GM21619 (cell line): ENCODE data around the gene PCAT6.
"Not testable (repeated sequence)": the region's sequence is repeated elsewhere in the genome, so short reads cannot be mapped to it uniquely, and the experiment has no call there.

Source experiments
- ATAC-seq: cut with Tn5 transposase; IDR thresholded peaks from one replicate; pipeline ENCODE4 v1.9.1; 2021; ENCODE audit not compliant: unreplicated experiment

Gene PCAT6

DNA sequence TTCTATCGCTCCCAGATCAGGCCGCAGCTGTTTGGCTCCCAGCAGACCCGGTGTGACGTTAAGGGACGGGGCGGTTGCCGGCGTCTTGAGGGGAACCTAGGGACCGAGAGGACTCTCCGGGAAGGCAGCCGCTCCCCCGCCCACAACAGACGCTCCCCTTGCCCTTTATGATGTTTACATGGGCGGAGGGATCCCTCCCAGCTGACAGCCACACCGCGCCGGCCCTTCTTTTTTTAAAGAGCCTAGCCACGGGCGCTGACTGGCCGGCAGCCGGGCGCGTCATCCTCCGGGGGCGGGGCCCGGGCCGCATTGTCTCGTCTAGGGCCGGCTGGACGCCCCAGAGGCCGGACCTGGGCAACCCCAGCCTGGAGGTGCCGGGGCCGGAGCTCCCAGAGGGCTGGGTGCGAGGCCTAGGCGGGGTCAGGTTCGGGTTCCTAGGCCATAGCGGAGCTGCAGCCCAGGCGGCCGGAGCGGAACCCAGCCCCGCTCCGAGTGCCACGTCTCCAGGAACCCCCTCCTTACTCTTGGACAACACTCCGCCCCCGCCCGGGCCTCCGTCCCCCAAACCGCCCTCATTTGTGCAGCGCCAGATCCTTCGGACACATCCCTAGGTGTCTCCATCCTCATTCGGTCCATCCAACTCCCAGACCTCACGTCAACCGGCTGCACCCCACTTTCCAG, at the start of gene PCAT6:
TSS of gene PCAT6 (plus strand) at position 340 of the 681 bp plus-strand sequence.
- peak; percentile 72 for ATAC-seq

DNA sequence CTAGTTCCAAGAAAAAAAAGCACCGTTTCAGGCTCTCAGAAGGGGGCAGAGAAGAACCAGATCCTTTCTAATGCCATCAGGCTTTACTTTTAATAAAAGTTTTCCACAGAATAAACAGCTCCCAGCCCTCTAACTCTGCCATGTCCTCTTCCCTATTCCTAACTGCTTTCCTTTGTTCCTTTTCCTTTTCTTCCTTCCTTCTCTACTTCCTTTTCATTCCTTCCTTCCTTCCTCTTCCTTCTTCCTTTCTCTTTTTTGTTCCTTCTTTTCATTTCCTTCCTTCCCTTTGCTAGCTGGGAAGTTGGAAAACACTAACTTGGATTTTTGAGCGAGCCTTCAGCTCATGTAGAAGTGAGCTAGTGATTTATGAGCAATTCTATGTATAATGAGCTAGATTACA, 48.7 kb upstream of the PCAT6 start:
- no peak for ATAC-seq

DNA sequence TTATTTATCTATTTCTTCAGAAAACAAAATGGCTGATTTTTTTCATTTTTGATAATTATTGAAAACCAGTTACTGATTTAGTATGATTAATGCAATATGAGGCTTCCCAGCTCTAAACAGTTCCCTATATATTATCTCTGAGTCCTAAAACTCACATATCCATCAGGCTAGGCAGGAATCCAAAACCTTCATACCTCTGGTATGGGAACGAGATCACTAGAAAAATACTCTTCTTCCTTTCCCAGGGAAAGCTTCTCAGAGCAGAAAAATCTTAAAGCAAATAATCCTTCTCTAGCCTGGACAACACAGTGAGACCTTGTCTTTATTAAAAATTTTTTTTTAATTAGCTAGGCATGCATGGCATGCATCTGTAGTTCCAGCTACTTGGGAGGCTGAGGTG, 45.0 kb upstream of the PCAT6 start:
- ATAC-seq = no peak

DNA sequence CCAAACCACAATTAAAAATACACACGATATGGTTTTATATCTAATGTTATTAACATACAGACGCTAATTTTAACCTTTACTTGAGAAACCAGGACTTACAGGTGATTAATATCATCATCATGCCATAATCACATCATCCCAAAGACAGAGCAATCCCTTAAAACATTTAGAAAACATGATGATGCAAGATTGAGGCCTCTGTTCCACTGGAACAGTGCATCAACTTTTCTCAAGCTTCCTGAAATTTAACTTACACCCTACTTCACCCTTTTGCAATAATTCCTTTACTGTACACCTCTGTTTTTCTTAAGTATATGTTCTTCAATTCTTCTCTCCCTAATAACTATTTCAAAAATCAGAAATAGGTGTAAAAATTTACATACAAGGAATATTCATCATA, 40.6 kb upstream of the PCAT6 start:
- ATAC-seq = no peak

DNA sequence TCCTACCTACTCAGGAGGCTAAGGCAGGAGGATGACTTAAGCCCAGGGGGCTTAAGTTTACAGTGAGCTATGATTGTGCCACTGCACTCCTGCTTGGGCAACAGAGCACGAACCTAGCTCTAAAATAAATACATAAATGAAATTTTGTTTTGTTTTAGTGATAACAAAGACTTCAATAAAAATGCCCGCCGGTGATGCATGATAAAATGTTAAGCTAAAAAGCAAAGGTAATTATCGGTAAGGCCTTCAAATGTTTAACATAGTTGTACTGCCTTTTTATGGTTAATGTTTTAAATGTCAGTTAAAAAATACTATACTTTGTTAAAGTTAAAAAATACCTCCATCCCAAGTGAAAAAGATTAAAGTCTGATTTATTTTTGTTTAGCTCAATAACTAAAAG, 29.6 kb upstream of the PCAT6 start:
- no peak for ATAC-seq

- no peak for ATAC-seq
Observed at GRCh38 chr1:202786804-202787203, 23.9 kb upstream of the PCAT6 start.

GRCh38 chr1:202788800-202789199, 22.0 kb upstream of the PCAT6 start:
- no peak for ATAC-seq

GRCh38 chr1:202791077-202791747, 19.5 kb upstream of the PCAT6 start:
- ATAC-seq = no peak

DNA sequence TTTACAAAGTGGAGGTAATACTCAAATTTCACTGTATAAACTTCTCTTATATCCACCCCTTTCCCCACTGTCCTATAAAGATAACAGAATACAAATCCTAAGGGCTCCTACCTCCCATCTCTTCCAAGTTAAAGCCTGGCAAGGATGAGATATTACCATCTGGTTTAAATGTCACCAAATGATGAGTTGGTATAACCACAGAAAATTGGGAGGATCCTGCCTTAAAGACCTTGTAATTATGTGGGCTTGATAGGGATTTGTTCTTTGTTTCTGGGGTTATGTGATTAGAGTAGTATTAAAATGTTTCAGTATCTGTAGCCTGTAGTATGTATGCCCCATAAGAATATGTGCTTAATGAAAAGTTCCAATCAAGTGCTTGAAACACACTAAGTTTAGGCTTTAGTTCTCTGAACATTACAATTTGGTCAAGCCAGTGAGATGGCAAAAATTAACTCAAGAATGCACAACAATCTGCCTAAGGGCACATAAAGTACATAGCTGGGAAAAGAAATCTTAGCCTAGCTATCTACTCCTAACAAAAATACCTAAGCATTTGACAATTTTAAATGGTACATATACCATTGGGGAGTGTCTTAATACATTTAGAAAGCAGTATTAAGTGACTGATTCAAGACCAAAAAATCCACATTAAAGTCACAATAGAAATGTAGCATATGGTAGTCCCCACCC, 16.6 kb upstream of the PCAT6 start:
- no peak for ATAC-seq

DNA sequence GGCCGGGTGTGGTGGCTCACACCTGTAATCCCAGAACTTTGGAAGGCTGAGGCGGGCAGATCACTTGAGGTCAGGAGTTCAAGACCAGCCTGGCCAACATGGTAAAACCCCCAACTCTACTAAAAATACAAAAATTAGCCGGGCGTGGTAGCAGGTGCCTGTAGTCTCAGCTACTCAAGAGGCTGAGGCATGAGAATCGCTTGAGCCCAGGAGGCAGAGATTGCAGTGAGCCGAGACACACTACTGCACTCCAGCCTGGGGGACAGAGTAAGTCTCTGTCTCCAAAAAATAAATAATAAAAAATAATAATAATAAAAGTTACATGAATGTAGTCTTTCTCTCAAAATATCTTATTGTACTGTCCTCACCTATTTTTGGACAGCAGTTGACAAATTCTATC, 15.8 kb upstream of the PCAT6 start:
- not testable (repeated sequence) for ATAC-seq

GRCh38 chr1:202796670-202797069, 14.1 kb upstream of the PCAT6 start:
- no peak for ATAC-seq

DNA sequence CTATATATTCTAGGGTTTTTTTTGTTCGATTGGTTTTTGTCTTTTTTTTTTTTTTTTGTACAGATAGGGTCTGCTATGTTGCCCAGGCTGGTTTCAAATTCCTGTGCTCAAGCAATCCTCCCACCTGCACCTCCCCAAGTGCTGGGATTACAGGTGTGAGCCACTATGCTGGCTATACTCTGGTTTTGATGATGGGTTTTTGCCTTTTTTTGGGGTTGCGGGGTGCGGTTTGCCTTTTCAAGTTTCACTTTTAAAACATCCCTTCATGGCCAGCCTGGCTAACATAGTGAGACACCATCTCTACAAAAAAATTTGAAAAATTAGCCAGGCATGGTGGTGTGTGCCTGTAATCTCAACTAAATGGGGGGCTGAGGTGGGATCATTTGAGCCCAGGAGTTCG, 12.5 kb upstream of the PCAT6 start:
- no peak for ATAC-seq

DNA sequence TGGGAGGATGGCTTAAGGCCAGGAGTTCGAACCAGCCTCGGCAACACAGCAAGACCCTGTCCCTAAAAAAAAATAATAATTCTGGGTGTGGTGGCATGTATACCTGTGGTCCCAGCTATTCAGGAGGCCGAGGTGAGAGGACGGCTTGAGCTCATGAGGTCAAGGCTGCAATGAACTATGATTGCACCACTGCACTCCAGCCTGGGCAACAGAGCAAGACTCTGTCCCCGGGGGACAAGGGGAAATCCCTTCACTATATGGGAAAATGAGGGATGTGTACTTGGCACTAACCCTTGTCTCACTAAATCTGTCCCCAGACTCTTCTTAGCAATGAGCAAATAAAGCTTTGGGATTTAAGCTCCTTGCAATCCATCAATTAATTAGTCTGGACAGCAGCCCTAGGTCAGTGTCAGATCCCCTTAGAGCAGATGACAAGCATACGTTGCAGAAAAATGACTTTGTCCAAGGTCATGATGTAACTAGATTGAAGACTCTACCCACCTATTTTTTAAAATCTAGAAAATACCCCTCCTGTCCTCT, 11.9 kb upstream of the PCAT6 start:
- ATAC-seq = no peak

DNA sequence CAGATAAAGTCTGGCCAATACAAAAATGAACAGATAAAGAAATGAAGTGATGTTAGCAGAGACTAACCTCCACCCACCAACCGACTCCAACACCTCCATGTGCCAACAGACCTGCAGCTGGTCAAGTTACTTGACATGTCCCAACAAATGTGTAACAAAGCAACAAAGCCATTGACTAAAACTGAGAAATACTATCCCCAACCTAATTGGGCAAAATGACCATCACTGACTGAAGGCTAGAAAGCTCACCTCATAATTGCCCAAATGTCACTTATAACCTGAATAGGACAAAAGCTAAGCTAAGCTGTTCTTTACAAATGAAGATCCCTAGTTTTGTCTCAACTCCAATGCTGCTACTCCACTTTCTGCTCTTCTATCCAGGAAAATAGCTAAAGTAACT, 10.0 kb upstream of the PCAT6 start:
- no peak for ATAC-seq

GRCh38 chr1:202801175-202801574, 9.6 kb upstream of the PCAT6 start:
- ATAC-seq = no peak

DNA sequence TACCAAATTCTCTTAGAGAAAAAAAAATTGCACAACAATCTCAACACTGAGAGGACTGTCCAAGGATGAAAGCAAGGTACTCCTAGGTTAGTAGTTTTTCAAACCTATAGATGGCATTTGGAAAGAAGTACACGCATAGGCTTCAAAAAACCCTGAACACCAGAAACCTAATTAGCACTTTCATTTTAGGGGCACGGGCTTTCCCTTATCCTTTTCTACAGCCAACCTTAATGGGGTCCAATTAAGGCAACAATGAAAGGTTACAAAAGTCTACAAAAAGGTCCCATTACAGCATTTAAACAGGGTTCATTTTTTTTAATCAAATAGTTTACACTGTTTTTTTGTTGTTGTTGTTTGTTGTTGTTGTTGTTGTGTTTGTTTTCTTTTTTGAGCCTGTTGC, 8.7 kb upstream of the PCAT6 start:
- no peak for ATAC-seq

DNA sequence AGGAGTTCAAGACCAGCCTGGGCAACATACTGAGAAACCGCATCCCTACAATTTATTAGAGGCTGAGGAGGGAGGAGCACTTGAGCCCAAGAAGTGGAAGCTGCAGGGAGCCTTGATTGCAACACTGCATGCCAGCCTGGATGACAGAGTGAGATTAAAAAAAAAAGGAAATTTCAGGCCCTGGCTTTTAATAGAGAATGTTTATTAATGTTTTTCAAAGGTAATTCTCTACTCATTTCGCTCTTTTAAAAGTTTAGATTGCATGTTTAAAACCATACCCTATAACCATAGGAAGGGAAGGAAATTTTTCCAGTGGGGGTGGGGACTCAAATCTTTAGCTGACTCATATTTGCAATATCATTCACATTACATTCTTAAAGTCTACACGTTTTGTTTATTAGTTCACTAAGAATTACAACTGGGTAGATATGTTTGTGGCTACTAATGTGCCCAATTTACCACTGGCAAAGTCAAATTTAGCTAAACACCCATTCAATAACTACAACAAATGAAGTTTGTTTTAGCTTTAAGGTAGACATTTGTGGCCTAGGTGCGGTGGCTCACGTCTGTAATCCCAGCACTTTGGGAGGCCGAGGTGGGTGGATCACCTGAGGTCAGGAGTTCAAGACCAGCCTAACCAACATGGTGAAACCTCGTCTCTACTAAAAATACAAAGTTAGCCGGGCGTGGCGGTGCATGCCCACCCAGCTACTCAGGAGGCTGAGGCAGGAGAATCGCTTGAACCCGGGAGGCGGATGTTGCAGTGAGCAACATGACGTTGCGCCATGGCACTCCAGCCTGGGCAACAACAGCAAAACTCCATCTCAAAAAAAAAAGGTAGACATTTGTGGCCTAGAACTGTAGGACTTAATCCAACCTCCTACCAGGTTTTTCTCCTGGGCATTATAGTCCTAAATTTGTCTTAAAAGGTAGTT, 7.5 kb upstream of the PCAT6 start:
- no peak for ATAC-seq

GRCh38 chr1:202804126-202804525, 6.6 kb upstream of the PCAT6 start:
- ATAC-seq = no peak

DNA sequence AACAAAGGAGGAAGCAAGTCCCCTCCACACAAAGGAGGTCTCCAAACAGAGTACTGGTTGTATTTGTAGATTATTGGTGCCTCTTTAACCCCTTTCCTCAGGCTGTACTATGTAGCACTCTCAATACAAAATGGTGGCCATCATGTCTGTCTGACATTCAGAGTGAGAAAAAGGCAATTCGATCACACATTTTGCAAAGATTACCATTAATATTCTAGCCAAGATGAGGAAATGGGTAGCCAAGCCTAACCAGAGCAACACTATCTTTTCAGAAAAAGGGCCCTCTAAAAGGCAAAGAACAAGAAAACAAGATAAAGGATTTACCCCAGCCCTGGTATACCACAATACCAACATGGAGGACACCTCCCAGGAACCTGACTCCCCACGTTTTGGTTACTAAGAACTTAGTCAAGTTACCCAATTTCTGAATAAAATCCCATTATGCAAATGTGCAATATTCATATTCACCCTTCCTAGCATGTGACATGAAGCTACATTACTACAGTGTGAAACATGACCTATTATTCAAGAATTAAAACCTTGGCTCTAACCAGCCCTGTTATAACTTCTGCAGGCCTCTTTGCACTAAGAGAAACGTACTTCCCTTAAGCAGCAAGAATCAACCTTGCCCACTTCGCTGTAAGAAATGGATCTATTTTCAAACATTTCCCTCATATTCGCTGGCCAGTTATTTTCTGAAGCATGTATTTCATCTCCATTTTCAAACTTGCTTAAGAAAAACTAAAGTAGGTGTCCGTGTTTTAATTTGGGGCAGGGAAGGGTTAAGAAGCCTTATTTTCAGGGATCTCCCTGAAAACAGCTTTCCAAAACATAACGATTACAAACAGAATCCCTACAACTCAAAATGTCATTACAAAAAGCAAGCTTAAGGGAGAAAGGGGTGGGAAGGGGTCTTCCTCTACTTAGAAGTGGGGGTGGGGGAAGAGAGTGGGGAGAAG, 4.6 kb upstream of the PCAT6 start:
- no peak for ATAC-seq
